Mesenchymal stem cell (in vitro differentiated cells and primary cell): ENCODE data around the gene TSPAN4.
A peak's percentile ranks its signal among the peaks of the same experiment; 100 is the strongest.

Source experiments
- DNase-seq: peaks from one replicate; pipeline ENCODE4 v3.0.0-alpha.2; 2013
- H2AFZ ChIP-seq: one replicate; pipeline ENCODE4 v1.6.1; 2013; ENCODE audit warnings: low read depth, mild to moderate bottlenecking, control low read depth, inconsistent platforms, low read length, moderate library complexity
- H2AK5ac ChIP-seq: 2 replicates; pipeline ENCODE4 v1.6.1; 2013; ENCODE audit warnings: low read length, moderate library complexity, mild to moderate bottlenecking, inconsistent platforms; ENCODE audit not compliant: severe bottlenecking
- H2BK120ac ChIP-seq: one replicate; pipeline ENCODE4 v1.6.1; 2013; ENCODE audit warnings: low read depth, mild to moderate bottlenecking, inconsistent platforms, low read length, moderate library complexity
- H2BK12ac ChIP-seq, 2 experiments: one replicate each; pipeline ENCODE4 v1.6.1; 2013; ENCODE audit warnings: inconsistent platforms in 2 of 2, low read length in 2 of 2, mild to moderate bottlenecking in 2 of 2, moderate library complexity in 2 of 2, control low read depth in 1 of 2
- H2BK15ac ChIP-seq: one replicate; pipeline ENCODE4 v1.6.1; 2013; ENCODE audit warnings: mild to moderate bottlenecking, low read depth, inconsistent platforms; ENCODE audit not compliant: poor library complexity, severe bottlenecking
- H2BK5ac ChIP-seq: 2 replicates; pipeline ENCODE4 v1.6.1; 2013; ENCODE audit warnings: low read depth, mild to moderate bottlenecking, low read length, control low read depth, inconsistent platforms; ENCODE audit not compliant: poor library complexity, severe bottlenecking
- H3K14ac ChIP-seq, 2 experiments: one replicate each; pipeline ENCODE4 v1.6.1; 2013; ENCODE audit warnings: inconsistent platforms in 2 of 2, low read length in 2 of 2, control low read depth in 1 of 2, mild to moderate bottlenecking in 1 of 2, moderate library complexity in 1 of 2
- H3K18ac ChIP-seq, 2 experiments: one replicate each; pipeline ENCODE4 v1.6.1; 2013; ENCODE audit warnings: inconsistent platforms in 2 of 2, low read length in 2 of 2, control low read depth in 1 of 2, low read depth in 1 of 2, mild to moderate bottlenecking in 1 of 2
- H3K23ac ChIP-seq, 2 experiments: one replicate each; pipeline ENCODE4 v1.6.1; 2013; ENCODE audit warnings: inconsistent platforms in 2 of 2, low read length in 2 of 2, mild to moderate bottlenecking in 2 of 2, moderate library complexity in 2 of 2, control low read depth in 1 of 2
- H3K27ac ChIP-seq: 2 replicates; pipeline ENCODE4 v1.5.1; 2013; ENCODE audit warnings: mild to moderate bottlenecking, moderate library complexity, low read length, control low read depth, inconsistent platforms; ENCODE audit not compliant: poor library complexity, severe bottlenecking
- H3K27me3 ChIP-seq, 2 experiments: 2 replicates each; pipeline versions ENCODE4 v1.6.1 to v1.7.0; 2013; ENCODE audit warnings: low read length in 2 of 2, mild to moderate bottlenecking in 2 of 2, moderate library complexity in 2 of 2, control low read depth in 1 of 2, inconsistent platforms in 1 of 2; ENCODE audit not compliant: control insufficient read depth in 1 of 2, insufficient read depth in 1 of 2
- H3K36me3 ChIP-seq, 2 experiments: 2 replicates each; pipeline versions ENCODE4 v1.6.1 to v1.7.0; 2013; ENCODE audit warnings: low read length in 2 of 2, control low read depth in 1 of 2, inconsistent platforms in 1 of 2, low read depth in 1 of 2, mild to moderate bottlenecking in 1 of 2; ENCODE audit not compliant: insufficient read depth in 2 of 2, control insufficient read depth in 1 of 2
- H3K4ac ChIP-seq, 2 experiments: one replicate each; pipeline ENCODE4 v1.6.1; 2013; ENCODE audit warnings: inconsistent platforms in 2 of 2, low read length in 2 of 2, mild to moderate bottlenecking in 2 of 2, moderate library complexity in 2 of 2, control low read depth in 1 of 2, low read depth in 1 of 2
- H3K4me1 ChIP-seq: 2 replicates; pipeline ENCODE4 v1.6.1; 2013; ENCODE audit warnings: low read depth, low read length, control low read depth; ENCODE audit not compliant: control insufficient read depth, insufficient read depth
- H3K4me2 ChIP-seq: 2 replicates; pipeline ENCODE4 v1.6.1; 2013; ENCODE audit warnings: low read length, mild to moderate bottlenecking, inconsistent platforms; ENCODE audit not compliant: poor library complexity, severe bottlenecking
- H3K4me3 ChIP-seq, 2 experiments: 2 replicates each; pipeline versions ENCODE4 v1.5.1 to v1.7.0; 2013; ENCODE audit warnings: low read length in 2 of 2, mild to moderate bottlenecking in 2 of 2, control low read depth in 1 of 2, low read depth in 1 of 2; ENCODE audit not compliant: insufficient read depth in 1 of 2
- H3K79me1 ChIP-seq: replicated peaks from 2 replicates; pipeline ENCODE4 v1.6.1; 2013; ENCODE audit warnings: mild to moderate bottlenecking, control low read depth, low read length, inconsistent platforms; ENCODE audit not compliant: poor library complexity, severe bottlenecking
- H3K9ac ChIP-seq: 2 replicates; pipeline ENCODE4 v1.7.0; 2013; ENCODE audit warnings: mild to moderate bottlenecking, low read length, moderate library complexity
- H3K9me3 ChIP-seq: 2 replicates; pipeline ENCODE4 v1.7.0; 2013; ENCODE audit warnings: mild to moderate bottlenecking, low read length; ENCODE audit not compliant: control insufficient read depth
- H4K8ac ChIP-seq: one replicate; pipeline ENCODE4 v1.6.1; 2013; ENCODE audit warnings: inconsistent platforms, mild to moderate bottlenecking, low read length, moderate library complexity
- H4K91ac ChIP-seq: one replicate; pipeline ENCODE4 v1.6.1; 2013; ENCODE audit warnings: mild to moderate bottlenecking, low read length, inconsistent platforms
- WGBS: methylation state at CpG from one replicate; pipeline ENCODE4 v1.1.7; 2013; ENCODE audit warnings: mixed read lengths; 5-methylcytosine and 5-hydroxymethylcytosine counted together

TSPAN4 gene

GRCh38 chr11:856397-856796, 13.7 kb downstream of the TSPAN4 start:
- Histone ChIP-seq H3K9me3 (no peaks in the 10 kb centered on the region), H4K91ac (no peak overlapping the region), H3K4ac (peak overlapping the region in 1 of 2 experiments; percentile 16), H3K4me2 (no peak overlapping the region), H3K27ac (no peak overlapping the region), H2BK120ac (no peak overlapping the region), H2BK12ac (no peak overlapping the region), H2AFZ (no peak overlapping the region), H2BK15ac (no peak overlapping the region), H3K18ac (no peak overlapping the region), H4K8ac (no peak overlapping the region), H3K36me3 (peaks cover 7 to 60% of the 10 kb centered on the region in 2 experiments), H3K23ac (no peak overlapping the region), H2BK5ac (no peak overlapping the region), H3K27me3 (no peaks in the 10 kb centered on the region), H3K4me3 (no peak overlapping the region), H3K14ac (no peak overlapping the region), H3K4me1 (peaks cover 64% of the 10 kb centered on the region), H2AK5ac (no peak overlapping the region), H3K79me1 (peaks cover 36% of the 10 kb centered on the region), H3K9ac (no peak overlapping the region)
- WGBS, result 95% methylated on average over 7 of the region's 8 CpGs
- DNase-seq, result no peak

- Histone ChIP-seq H2AFZ (no peak overlapping the region), H3K27me3 (no peaks in the 10 kb centered on the region), H2BK15ac (no peak overlapping the region), H3K9me3 (no peaks in the 10 kb centered on the region), H3K4ac (no peak overlapping the region), H3K4me2 (no peak overlapping the region), H2BK120ac (no peak overlapping the region), H2BK12ac (peak overlapping the region in 1 of 2 experiments; percentile 4), H2BK5ac (no peak overlapping the region), H4K91ac (no peak overlapping the region), H3K23ac (no peak overlapping the region), H4K8ac (peak overlapping the region; percentile 31), H3K14ac (peak overlapping the region in 1 of 2 experiments; percentile 9), H3K18ac (no peak overlapping the region), H2AK5ac (no peak overlapping the region), H3K4me3 (no peak overlapping the region), H3K27ac (no peak overlapping the region), H3K4me1 (peaks cover 62% of the 10 kb centered on the region), H3K79me1 (peaks cover 29% of the 10 kb centered on the region), H3K9ac (no peak overlapping the region), H3K36me3 (peaks cover 16 to 63% of the 10 kb centered on the region in 2 experiments)
- WGBS, result 89% methylated on average over 27 of the region's 27 CpGs
- no peak for DNase-seq
These were observed 15.6 kb downstream of the TSPAN4 start for GRCh38 chr11:858053-858761.

GRCh38 chr11:858762-859339, 16.2 kb downstream of the TSPAN4 start:
- peak overlapping the region in 1 of 2 experiments; percentile 58 for H2BK12ac ChIP-seq
- H2BK15ac ChIP-seq, result no peak overlapping the region
- peaks cover 22 to 64% of the 10 kb centered on the region in 2 experiments for H3K36me3 ChIP-seq
- no peak overlapping the region for H3K27ac ChIP-seq
- WGBS, result 96% methylated on average over 37 of the region's 37 CpGs
- no peak overlapping the region for H2AK5ac ChIP-seq
- H4K8ac ChIP-seq, result no peak overlapping the region
- H4K91ac ChIP-seq, result peak overlapping the region; percentile 32
- H2BK5ac ChIP-seq, result no peak overlapping the region
- no peak overlapping the region for H2BK120ac ChIP-seq
- peaks cover 26% of the 10 kb centered on the region for H3K79me1 ChIP-seq
- H3K4ac ChIP-seq, result peak overlapping the region in 1 of 2 experiments; percentile 26
- H2AFZ ChIP-seq, result no peak overlapping the region
- no peak overlapping the region for H3K9ac ChIP-seq
- DNase-seq, result no peak
- H3K14ac ChIP-seq, result peak overlapping the region in 1 of 2 experiments; percentile 89
- H3K4me3 ChIP-seq, result no peak overlapping the region
- H3K4me2 ChIP-seq, result no peak overlapping the region
- H3K23ac ChIP-seq, result no peak overlapping the region
- no peak overlapping the region for H3K18ac ChIP-seq
- H3K4me1 ChIP-seq, result peaks cover 66% of the 10 kb centered on the region
- no peaks in the 10 kb centered on the region for H3K27me3 ChIP-seq
- no peaks in the 10 kb centered on the region for H3K9me3 ChIP-seq

GRCh38 chr11:859394-860131, 16.9 kb downstream of the TSPAN4 start:
- no peak overlapping the region for H3K23ac ChIP-seq

More at GRCh38 chr11:859394-860131, 16.9 kb downstream of the TSPAN4 start:
- H4K8ac ChIP-seq, result peak overlapping the region; percentile 78
- peak overlapping the region; percentile 45 for H3K27ac ChIP-seq
- no peaks in the 10 kb centered on the region for H3K27me3 ChIP-seq
- H3K18ac ChIP-seq, result peak overlapping the region; percentile 38 to 86
- H2AK5ac ChIP-seq, result peak overlapping the region; percentile 68
- H3K4me1 ChIP-seq, result peaks cover 70% of the 10 kb centered on the region
- H2BK5ac ChIP-seq, result no peak overlapping the region
- peak overlapping the region; percentile 40 for H3K4me2 ChIP-seq
- H3K14ac ChIP-seq, result peak overlapping the region in 1 of 2 experiments; percentile 86
- H3K4ac ChIP-seq, result peak overlapping the region in 1 of 2 experiments; percentile 47
- 89% methylated on average over 29 of the region's 31 CpGs for WGBS
- peak overlapping the region; percentile 37 for H2BK120ac ChIP-seq
- H2BK12ac ChIP-seq, result peak overlapping the region in 1 of 2 experiments; percentile 75
- H3K9ac ChIP-seq, result peak overlapping the region; percentile 54
- peak overlapping the region; percentile 66 for H4K91ac ChIP-seq
- peak overlapping the region; percentile 35 to 45 for H3K4me3 ChIP-seq
- H3K9me3 ChIP-seq, result no peaks in the 10 kb centered on the region
- H3K36me3 ChIP-seq, result peaks cover 28 to 64% of the 10 kb centered on the region in 2 experiments
- no peak overlapping the region for H2BK15ac ChIP-seq
- peak; percentile 68 for DNase-seq
- no peak overlapping the region for H2AFZ ChIP-seq
- H3K79me1 ChIP-seq, result peaks cover 26% of the 10 kb centered on the region
